Measurements from ENCODE around the gene PTPRD. TPM values are rescaled to one million over a fixed set of nuclear protein-coding genes. Genes with fewer than 3 reads are reported as not detected.

Gene PTPRD
- total RNA-seq, 4 donors from 2014 or later = 19.6 to 78.9 (median 45.6) TPM

DNA sequence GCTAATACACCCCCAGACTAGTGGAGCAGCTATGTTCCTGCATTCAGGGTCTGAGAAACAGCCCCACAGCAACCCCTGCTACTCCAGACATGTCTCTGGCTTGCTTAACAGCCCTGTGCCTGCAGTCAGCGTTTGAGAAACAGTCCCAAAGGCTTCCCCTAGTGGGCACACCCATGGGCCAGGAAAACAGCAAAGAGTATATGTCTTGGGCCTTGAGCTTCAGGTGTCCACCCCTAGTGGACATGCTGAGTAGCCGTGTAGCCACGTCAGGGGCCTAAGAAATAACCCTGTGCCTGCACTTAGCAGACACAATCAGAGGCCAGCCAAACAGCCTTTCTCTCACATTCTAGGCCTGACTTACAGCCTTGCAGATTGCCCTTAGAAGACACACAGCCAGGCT lies 698.6 kb downstream of the PTPRD start:
- Histone ChIP-seq H3K27ac (no peak overlapping the region), H3K36me3 (no peaks in the 10 kb centered on the region), H3K9me3 (no peaks in the 10 kb centered on the region), H3K4me3 (replicated peaks in 1 of 3) (no peak overlapping the region), H3K4me1 (no peaks in the 10 kb centered on the region), H3K27me3 (no peaks in the 10 kb centered on the region)
- WGBS, 2 donors = 100% methylated on average over 1 to 3 of the region's 3 CpGs
- intact Hi-C loops (cut with DNase I) = no loop called here
- TF ChIP-seq POLR2A (IDR thresholded peaks at IDR 0.05) = no peak
- TF ChIP-seq, protein P1, sequence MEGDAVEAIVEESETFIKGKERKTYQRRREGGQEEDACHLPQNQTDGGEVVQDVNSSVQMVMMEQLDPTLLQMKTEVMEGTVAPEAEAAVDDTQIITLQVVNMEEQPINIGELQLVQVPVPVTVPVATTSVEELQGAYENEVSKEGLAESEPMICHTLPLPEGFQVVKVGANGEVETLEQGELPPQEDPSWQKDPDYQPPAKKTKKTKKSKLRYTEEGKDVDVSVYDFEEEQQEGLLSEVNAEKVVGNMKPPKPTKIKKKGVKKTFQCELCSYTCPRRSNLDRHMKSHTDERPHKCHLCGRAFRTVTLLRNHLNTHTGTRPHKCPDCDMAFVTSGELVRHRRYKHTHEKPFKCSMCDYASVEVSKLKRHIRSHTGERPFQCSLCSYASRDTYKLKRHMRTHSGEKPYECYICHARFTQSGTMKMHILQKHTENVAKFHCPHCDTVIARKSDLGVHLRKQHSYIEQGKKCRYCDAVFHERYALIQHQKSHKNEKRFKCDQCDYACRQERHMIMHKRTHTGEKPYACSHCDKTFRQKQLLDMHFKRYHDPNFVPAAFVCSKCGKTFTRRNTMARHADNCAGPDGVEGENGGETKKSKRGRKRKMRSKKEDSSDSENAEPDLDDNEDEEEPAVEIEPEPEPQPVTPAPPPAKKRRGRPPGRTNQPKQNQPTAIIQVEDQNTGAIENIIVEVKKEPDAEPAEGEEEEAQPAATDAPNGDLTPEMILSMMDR (IDR thresholded peaks at IDR 0.05) = no peak
- DNase-seq = no peak

DNA sequence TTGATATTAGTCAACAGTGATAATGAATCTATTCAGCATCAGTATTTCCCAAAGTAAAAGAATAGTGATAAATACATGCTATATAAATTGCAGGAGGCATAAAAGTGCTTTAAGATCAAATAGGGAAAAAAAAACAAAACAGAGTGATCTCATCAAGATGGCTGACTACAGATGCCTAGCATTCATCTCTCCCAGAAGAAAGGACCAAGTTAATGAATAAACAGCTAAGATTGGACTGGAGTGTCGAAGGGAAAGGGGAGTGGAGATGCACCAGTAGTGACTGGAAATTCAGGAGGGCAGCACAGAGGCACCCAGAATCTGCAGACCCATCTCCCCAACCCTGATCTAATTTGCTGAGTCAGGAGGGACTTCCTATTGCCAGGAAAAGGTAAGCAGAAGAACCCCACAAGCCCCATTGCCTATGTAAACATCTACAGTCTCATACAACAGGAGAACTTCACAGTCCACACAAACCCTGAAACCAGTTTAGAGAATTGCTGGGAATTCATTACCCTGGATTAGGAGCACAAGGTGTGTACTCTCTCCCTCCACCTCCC lies 699.4 kb downstream of the PTPRD start:
- H3K36me3 ChIP-seq = no peaks in the 10 kb centered on the region
- no peak overlapping the region for H3K4me3 ChIP-seq (replicated peaks in 1 of 3)
- no peak overlapping the region for H3K27ac ChIP-seq
- no peak for DNase-seq
- H3K4me1 ChIP-seq = no peaks in the 10 kb centered on the region
- H3K9me3 ChIP-seq = no peaks in the 10 kb centered on the region
- WGBS, 2 donors = 70 to 78% methylated on average over 1 of the region's 1 CpG
- intact Hi-C loops (cut with DNase I) = no loop called here
- no peak for TF ChIP-seq POLR2A (IDR thresholded peaks at IDR 0.05)
- TF ChIP-seq, protein P1 (IDR thresholded peaks at IDR 0.05) = no peak
- no peaks in the 10 kb centered on the region for H3K27me3 ChIP-seq

DNA sequence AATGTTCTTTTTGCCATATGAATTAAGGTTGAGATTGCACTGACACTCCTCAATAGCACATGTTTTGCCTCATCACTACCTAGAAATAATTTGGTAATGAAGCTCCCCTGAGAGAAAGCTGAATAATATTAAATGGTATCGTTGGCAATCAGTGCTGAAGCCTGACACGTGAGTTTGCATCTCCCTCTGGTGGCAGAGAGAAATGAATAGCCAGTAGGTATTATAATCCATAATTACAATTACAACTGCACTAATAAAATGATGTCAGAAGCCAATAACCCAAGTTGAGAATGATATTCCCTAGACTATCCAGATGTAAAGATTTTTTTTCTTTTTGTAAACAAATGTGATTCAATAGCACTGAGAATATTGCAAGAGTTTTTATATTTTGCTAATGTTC lies 700.3 kb downstream of the PTPRD start:
- no peaks in the 10 kb centered on the region for H3K9me3 ChIP-seq
- H3K4me1 ChIP-seq = no peaks in the 10 kb centered on the region
- no peaks in the 10 kb centered on the region for H3K27me3 ChIP-seq
- 16 to 23% methylated on average over 2 of the region's 2 CpGs for WGBS, 2 donors
- H3K36me3 ChIP-seq = no peaks in the 10 kb centered on the region
- no peak for DNase-seq
- H3K4me3 ChIP-seq (replicated peaks in 1 of 3) = no peak overlapping the region
- TF ChIP-seq POLR2A (IDR thresholded peaks at IDR 0.05) = no peak
- TF ChIP-seq, protein P1 (IDR thresholded peaks at IDR 0.05) = peak in 1 of 6 experiments; percentile 21
- intact Hi-C loops (cut with DNase I) = no loop called here
- H3K27ac ChIP-seq = no peak overlapping the region

DNA sequence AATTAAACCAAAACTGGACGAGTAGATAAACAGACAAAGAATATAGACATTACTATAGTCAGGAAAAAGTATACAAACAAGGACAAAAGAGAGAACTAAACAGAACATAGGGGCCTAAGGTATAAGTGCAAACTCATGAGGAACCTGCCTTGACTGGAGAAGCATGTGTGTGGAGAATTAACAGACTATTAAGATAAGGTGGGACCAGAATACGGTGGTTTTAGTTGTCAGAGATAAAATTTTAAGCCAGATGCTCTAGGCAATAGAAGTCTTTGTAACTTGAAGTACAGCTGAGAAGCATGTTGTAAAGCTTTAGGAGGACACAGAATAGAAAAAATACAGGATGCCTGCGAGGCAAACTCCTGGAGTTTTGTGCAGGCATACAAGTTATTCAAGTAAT lies 707.1 kb downstream of the PTPRD start:
- intact Hi-C loops (cut with DNase I) = no loop called here
- WGBS, 2 donors = 68 to 75% methylated on average over 3 of the region's 3 CpGs
- H3K9me3 ChIP-seq = no peaks in the 10 kb centered on the region

DNA sequence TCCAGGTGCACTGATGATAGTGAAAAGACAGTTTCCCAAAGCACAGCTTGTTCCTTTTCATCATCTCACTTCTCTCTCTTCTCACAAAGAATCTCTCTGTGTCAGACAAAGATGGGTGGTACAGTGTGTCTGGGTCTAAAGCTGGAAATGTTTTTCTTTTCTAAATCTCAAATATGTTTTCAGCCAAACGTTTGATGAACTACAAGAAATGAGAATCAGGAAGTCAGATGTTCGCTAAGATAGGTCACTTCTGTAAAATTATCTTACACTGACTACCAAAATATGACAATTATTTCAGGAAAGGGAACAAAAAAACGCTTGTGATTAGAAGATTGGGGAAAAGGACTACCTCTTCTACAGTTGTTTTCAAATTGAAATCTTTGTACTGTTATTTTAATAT lies 708.8 kb downstream of the PTPRD start:
- no peak for DNase-seq
- WGBS, 2 donors = 53 to 60% methylated on average over 3 of the region's 3 CpGs
- Histone ChIP-seq H3K4me1 (no peaks in the 10 kb centered on the region), H3K27me3 (no peaks in the 10 kb centered on the region), H3K4me3 (replicated peaks in 1 of 3) (no peak overlapping the region), H3K9me3 (no peaks in the 10 kb centered on the region), H3K27ac (no peak overlapping the region), H3K36me3 (no peaks in the 10 kb centered on the region)
- intact Hi-C loops (cut with DNase I) = no loop called here
- TF ChIP-seq, protein P1 (IDR thresholded peaks at IDR 0.05) = no peak
- TF ChIP-seq POLR2A (IDR thresholded peaks at IDR 0.05) = no peak

More for the DNA sequence above, 707.1 kb downstream of the PTPRD start:
- no peak for TF ChIP-seq POLR2A (IDR thresholded peaks at IDR 0.05)
- TF ChIP-seq, protein P1 (IDR thresholded peaks at IDR 0.05) = no peak
- Histone ChIP-seq H3K36me3 (no peaks in the 10 kb centered on the region), H3K27me3 (no peaks in the 10 kb centered on the region), H3K27ac (no peak overlapping the region), H3K4me1 (no peaks in the 10 kb centered on the region), H3K4me3 (replicated peaks in 1 of 3) (no peak overlapping the region)
- DNase-seq = no peak

Data from thyroid gland (tissue), 4 donors.